Gastroesophageal sphincter (tissue), 4 donors: Measurements from ENCODE around the gene VTI1A. TPM values are rescaled to one million over a fixed set of nuclear protein-coding genes. Genes with fewer than 3 reads are reported as not detected.

Experiments
- ATAC-seq: fragments of 150-250 bp; one replicate; pipeline ENCODE4 v1.9.1; 2016; ENCODE audit warnings: mild to moderate bottlenecking, moderate library complexity
- H3K27ac ChIP-seq, 4 donors: fragments of 200-600 bp; sonication (generic) in 3 of 4; 1 replicate in 3 of 4; 2 replicates in 1 of 4; pipeline ENCODE4 v1.5.1; 2016 to 2019
- H3K27me3 ChIP-seq: fragments of 200-600 bp; sonication (generic); one replicate; pipeline ENCODE4 v1.5.1; 2019
- H3K36me3 ChIP-seq, 2 donors: fragments of 200-600 bp; sonication (generic); one replicate each; pipeline ENCODE4 v1.5.1; 2019; ENCODE audit warnings: control low read depth in 1 of 2
- H3K4me1 ChIP-seq, 3 donors: fragments of 200-600 bp; sonication (generic); 1 replicate in 2 of 3; 2 replicates in 1 of 3; pipeline ENCODE4 v1.5.1; 2016 to 2019; ENCODE audit warnings: control low read depth in 2 of 3
- H3K4me3 ChIP-seq, 2 donors: fragments of 200-600 bp; sonication (generic); one replicate each; pipeline ENCODE4 v1.5.1; 2019; ENCODE audit warnings: mild to moderate bottlenecking in 1 of 2, moderate library complexity in 1 of 2
- H3K9me3 ChIP-seq, 3 donors: fragments of 200-600 bp; sonication (generic); one replicate each; pipeline ENCODE4 v1.5.1; 2017 to 2019; ENCODE audit warnings: control low read depth in 2 of 3
- EP300 ChIP-seq: sonication (generic); formaldehyde crosslinking; IDR thresholded peaks from one replicate; pipeline ENCODE4 v1.6.1; 2017; ENCODE audit warnings: antibody characterized with exemption, mild to moderate bottlenecking
- POLR2A ChIP-seq, 2 donors: fragments of 450-650 bp; IDR thresholded peaks; one replicate each; pipeline ENCODE4 v1.6.1; 2017; ENCODE audit warnings: antibody characterized with exemption in 2 of 2, mild to moderate bottlenecking in 2 of 2, moderate library complexity in 1 of 2
- POLR2AphosphoS5 ChIP-seq: sonication (generic); formaldehyde crosslinking; IDR thresholded peaks from one replicate; pipeline ENCODE4 v1.6.1; 2017; ENCODE audit warnings: antibody characterized with exemption
- WGBS, 2 donors: methylation state at CpG; one replicate each; pipeline ENCODE4 v1.1.5; 2018; ENCODE audit warnings: low coverage in 1 of 2; 5-methylcytosine and 5-hydroxymethylcytosine counted together
- total RNA-seq, 4 donors: library from RNA; depleted of rRNA; stranded (reverse); fragments of >200 nt; gene quantifications; one replicate each; pipeline ENCODE4 v1.1.0, GENCODE V29; 2016
- TF ChIP-seq, protein P1 (sequence below), 4 experiments: fragments of 200-600 bp in 2 of 4; fragments of 450-650 bp in 2 of 4; sonication (generic) in 1 of 4; IDR thresholded peaks; one replicate each; pipeline ENCODE4 v1.5.1; 2017 to 2019; ENCODE audit warnings: antibody characterized with exemption in 4 of 4, mild to moderate bottlenecking in 2 of 4, moderate library complexity in 2 of 4

Gene VTI1A
- total RNA-seq, 4 donors from 2014 or later = 19.6 to 81.9 (median 43.1) TPM

DNA sequence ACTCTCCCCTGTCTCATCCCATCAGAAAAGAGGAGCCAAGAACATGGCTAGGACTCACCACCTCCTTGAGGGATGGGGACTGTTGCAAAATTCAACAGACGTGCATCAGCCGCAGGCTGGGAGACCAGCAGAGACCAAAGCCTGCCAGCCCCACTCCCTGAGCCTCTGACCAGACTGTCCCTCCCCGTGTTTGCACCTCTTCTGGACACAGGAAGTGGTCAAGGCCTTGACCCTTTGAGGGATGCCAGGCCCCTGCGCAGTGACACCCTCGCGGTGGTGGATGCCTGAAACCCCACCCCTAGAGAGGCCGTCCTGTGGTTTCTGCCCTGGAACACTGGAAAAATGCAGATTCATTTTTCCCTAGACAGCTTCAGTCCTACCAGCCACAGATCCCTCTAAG, 374.6 kb downstream of the VTI1A start:
- Histone ChIP-seq H3K4me3 (no peak overlapping the region), H3K4me1 (no peaks in the 10 kb centered on the region), H3K27ac (no peak overlapping the region), H3K27me3 (no peaks in the 10 kb centered on the region), H3K36me3 (no peaks in the 10 kb centered on the region), H3K9me3 (no peaks in the 10 kb centered on the region)
- 89 to 93% methylated on average over 2 to 7 of the region's 7 CpGs for WGBS, 2 donors
- no peak for ATAC-seq
- TF ChIP-seq EP300 (no peak), POLR2AphosphoS5 (no peak), POLR2A (IDR thresholded peaks at IDR 0.05) (no peak)
- TF ChIP-seq, protein P1, sequence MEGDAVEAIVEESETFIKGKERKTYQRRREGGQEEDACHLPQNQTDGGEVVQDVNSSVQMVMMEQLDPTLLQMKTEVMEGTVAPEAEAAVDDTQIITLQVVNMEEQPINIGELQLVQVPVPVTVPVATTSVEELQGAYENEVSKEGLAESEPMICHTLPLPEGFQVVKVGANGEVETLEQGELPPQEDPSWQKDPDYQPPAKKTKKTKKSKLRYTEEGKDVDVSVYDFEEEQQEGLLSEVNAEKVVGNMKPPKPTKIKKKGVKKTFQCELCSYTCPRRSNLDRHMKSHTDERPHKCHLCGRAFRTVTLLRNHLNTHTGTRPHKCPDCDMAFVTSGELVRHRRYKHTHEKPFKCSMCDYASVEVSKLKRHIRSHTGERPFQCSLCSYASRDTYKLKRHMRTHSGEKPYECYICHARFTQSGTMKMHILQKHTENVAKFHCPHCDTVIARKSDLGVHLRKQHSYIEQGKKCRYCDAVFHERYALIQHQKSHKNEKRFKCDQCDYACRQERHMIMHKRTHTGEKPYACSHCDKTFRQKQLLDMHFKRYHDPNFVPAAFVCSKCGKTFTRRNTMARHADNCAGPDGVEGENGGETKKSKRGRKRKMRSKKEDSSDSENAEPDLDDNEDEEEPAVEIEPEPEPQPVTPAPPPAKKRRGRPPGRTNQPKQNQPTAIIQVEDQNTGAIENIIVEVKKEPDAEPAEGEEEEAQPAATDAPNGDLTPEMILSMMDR (IDR thresholded peaks at IDR 0.05) = no peak

DNA sequence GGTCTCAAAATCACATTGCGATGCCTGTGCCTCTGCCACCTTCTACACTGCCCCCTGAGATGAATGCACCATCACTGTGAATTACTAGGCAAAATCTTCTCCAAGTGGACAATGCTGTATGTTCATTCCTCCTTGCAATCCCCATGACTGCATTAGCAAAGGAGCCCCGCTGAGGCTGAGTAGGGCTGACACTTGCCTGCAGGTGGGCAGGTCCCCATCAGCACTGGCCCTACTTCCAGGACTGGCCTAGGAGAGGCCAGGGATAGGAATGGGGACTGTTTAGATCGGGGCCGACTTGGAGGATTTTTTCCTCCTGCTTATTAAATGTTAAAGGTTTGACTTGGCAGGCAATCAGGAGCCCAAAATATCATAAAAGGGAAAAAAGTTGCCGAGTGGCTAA, 376.0 kb downstream of the VTI1A start:
- Histone ChIP-seq H3K9me3 (no peaks in the 10 kb centered on the region), H3K36me3 (no peaks in the 10 kb centered on the region), H3K27ac (no peak overlapping the region), H3K4me3 (no peak overlapping the region), H3K27me3 (no peaks in the 10 kb centered on the region), H3K4me1 (no peaks in the 10 kb centered on the region)
- 90 to 100% methylated on average over 1 to 4 of the region's 5 CpGs for WGBS, 2 donors
- no peak for ATAC-seq
- no peak for TF ChIP-seq POLR2A (IDR thresholded peaks at IDR 0.05)
- no peak for TF ChIP-seq EP300
- TF ChIP-seq POLR2AphosphoS5 = no peak
- TF ChIP-seq, protein P1 (IDR thresholded peaks at IDR 0.05) = no peak

DNA sequence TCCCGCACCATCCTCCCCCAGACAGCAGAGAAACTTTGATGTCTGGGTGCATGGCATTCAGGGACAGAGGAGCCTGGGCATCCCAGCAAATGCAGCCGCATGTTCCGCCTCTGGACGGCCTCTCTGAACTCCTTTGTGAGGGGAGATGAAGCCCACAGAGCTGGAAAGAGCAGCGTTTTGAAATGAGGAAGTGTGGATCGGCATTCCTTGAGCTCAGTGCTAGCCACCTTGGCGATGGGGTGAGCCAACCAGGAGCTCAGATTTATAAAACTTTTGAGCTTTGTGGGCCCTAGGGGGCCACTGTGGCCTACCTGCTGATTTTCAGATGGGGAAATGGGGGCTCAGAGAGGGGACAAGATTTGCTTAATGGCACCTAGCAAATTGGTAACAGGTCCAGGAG, 376.6 kb downstream of the VTI1A start:
- H3K36me3 ChIP-seq = no peaks in the 10 kb centered on the region
- ATAC-seq = no peak
- TF ChIP-seq EP300 = no peak
- TF ChIP-seq POLR2A (IDR thresholded peaks at IDR 0.05) = no peak
- TF ChIP-seq, protein P1 (IDR thresholded peaks at IDR 0.05) = no peak
- no peak for TF ChIP-seq POLR2AphosphoS5
- no peaks in the 10 kb centered on the region for H3K27me3 ChIP-seq
- no peak overlapping the region for H3K4me3 ChIP-seq
- H3K4me1 ChIP-seq = no peaks in the 10 kb centered on the region
- 70 to 96% methylated on average over 2 to 7 of the region's 7 CpGs for WGBS, 2 donors
- no peak overlapping the region for H3K27ac ChIP-seq
- H3K9me3 ChIP-seq = no peaks in the 10 kb centered on the region

DNA sequence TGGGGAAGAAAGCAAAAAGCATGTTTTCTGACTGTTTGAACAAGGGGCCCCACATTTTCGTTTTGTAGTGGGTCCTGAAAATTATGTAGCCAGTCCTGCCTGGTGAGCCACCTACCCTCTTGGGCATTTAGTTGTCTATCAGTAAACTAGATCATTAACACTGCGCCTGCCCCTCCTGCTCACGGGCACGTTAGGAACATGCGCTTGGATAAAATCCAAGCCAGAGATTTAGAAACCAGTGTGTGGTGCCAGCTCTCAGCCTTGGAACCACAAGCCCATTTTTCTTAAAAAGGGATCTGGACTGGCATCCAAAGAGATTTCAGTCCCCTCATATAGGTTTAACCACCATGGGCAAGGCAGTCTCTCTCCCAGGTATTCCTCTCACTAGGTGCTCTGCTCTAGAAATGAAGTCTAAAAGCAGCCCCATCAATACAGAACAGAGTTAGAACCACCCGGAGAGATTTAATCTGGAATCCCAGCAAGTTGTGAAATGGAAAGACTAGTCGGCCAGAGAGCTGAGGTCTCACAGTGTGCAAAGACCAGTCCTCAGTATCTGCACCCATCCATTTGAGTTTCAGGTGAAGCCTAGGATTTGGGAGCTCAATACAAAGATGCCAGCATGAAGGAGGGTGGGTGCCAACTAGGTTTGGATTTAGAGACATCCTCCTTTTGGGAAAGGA, 379.1 kb downstream of the VTI1A start:
- TF ChIP-seq, protein P1 (IDR thresholded peaks at IDR 0.05) = no peak
- no peak for TF ChIP-seq EP300
- TF ChIP-seq POLR2A (IDR thresholded peaks at IDR 0.05) = no peak
- TF ChIP-seq POLR2AphosphoS5 = no peak
- no peak overlapping the region for H3K4me3 ChIP-seq
- H3K9me3 ChIP-seq = no peaks in the 10 kb centered on the region
- 53 to 55% methylated on average over 5 to 6 of the region's 7 CpGs for WGBS, 2 donors
- H3K27ac ChIP-seq = no peak overlapping the region
- no peaks in the 10 kb centered on the region for H3K36me3 ChIP-seq
- H3K27me3 ChIP-seq = no peaks in the 10 kb centered on the region
- H3K4me1 ChIP-seq = no peaks in the 10 kb centered on the region
- no peak for ATAC-seq

DNA sequence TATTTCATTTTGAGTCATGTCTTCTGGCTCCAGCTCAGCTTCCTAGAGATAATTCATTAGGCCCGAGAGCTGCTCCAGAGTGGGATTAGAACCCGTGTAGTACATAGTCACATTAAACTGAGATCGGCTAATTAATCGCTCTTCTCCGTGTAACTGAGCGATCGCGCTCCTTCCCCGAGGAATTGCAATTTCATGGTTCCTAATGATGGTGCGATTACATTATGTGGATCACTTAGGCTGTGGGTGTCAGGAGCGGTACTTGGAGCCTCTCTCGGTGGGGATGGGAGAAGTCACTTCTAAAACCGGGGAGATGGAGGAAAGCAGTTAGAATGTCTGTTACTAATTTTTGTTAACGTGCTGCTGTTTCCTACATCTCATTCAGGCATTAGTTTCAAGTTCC, 380.1 kb downstream of the VTI1A start:
- H3K9me3 ChIP-seq = no peaks in the 10 kb centered on the region
- no peak for ATAC-seq
- 91 to 92% methylated on average over 12 to 13 of the region's 14 CpGs for WGBS, 2 donors
- H3K36me3 ChIP-seq = no peaks in the 10 kb centered on the region
- no peak overlapping the region for H3K4me3 ChIP-seq
- H3K27ac ChIP-seq = no peak overlapping the region
- no peaks in the 10 kb centered on the region for H3K4me1 ChIP-seq
- no peaks in the 10 kb centered on the region for H3K27me3 ChIP-seq
- TF ChIP-seq POLR2A (IDR thresholded peaks at IDR 0.05) = no peak
- no peak for TF ChIP-seq EP300
- no peak for TF ChIP-seq POLR2AphosphoS5
- TF ChIP-seq, protein P1 (IDR thresholded peaks at IDR 0.05) = no peak
